Skin of body (tissue), 2 donors: ENCODE results near the gene GSTM4. TPM values are rescaled to one million over a fixed set of nuclear protein-coding genes. Genes with fewer than 3 reads are reported as not detected.
A peak's percentile ranks its signal among the peaks of the same experiment; 100 is the strongest.
"Not testable (repeated sequence)": the region's sequence is repeated elsewhere in the genome, so short reads cannot be mapped to it uniquely, and the experiment has no call there.

Experiments used
- DNase-seq: peaks from one replicate; lab custom pipeline; 2025; lab: John Stamatoyannopoulos, UW
- total RNA-seq: library from RNA; depleted of rRNA; stranded (reverse); fragments of >200 nt; gene quantifications from one replicate; pipeline ENCODE4 v1.2.3, GENCODE V29; 2014

The GSTM4 gene
- total RNA-seq, 1 donor from 2014 or later: 10.2 TPM

DNA sequence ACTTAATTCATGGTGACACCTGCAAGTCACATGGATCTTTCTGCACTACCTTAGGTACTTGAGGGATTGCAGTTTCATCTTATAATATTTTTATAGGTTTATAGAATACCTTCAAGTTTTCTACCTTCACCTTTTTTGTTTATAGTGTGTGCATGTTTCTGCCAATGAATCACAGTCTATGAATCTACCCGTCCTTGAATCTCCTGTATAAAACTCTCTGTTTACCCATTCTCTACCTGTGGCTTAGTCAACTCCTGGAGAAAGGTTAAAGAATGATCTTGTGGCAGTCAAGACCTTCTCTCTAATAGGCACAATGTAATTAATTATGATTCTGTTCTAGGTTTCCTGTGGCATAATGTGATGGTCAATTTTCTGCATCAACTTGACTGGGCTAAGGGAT is 8.8 kb downstream of the GSTM4 start:
- DNase-seq: no peak

DNA sequence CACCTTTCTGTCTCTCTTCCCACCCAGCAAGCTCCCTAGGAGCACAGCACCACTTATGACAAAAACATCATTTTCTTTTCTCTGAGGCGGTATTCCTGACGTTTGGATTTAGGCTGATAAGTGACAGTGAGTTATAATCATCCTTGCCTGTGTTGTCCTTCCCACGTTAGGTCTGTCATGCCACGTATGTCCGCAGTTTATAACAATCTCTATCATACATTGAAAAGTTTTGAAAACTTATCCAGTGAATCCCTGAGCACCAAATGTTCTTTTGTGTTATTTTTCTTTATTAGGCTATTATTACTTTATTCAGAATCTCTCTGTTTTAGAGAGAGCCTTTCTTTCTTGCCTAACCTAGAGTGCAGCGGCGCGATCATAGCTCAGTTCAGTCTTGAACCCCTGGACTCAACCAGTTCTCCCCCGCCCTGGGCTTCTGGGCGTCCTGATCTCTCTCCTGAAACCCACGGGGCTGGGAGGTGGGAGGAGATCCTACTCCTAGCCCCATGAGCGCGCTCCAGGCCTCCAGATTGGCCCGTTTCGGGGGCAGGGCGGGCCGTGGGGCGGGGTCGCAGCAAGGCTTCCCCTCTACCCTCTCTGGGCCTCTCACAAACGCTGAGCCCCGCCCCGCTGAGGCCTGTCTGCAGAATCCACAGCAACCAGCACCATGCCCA is 11.7 kb downstream of the GSTM4 start, which contains the start of gene GSTM2:
TSS of gene GSTM2 (plus strand) at position 606 of the 671 bp plus-strand sequence. CDS start at position 665, 59 bp downstream.
- DNase-seq: peak; percentile 82

DNA sequence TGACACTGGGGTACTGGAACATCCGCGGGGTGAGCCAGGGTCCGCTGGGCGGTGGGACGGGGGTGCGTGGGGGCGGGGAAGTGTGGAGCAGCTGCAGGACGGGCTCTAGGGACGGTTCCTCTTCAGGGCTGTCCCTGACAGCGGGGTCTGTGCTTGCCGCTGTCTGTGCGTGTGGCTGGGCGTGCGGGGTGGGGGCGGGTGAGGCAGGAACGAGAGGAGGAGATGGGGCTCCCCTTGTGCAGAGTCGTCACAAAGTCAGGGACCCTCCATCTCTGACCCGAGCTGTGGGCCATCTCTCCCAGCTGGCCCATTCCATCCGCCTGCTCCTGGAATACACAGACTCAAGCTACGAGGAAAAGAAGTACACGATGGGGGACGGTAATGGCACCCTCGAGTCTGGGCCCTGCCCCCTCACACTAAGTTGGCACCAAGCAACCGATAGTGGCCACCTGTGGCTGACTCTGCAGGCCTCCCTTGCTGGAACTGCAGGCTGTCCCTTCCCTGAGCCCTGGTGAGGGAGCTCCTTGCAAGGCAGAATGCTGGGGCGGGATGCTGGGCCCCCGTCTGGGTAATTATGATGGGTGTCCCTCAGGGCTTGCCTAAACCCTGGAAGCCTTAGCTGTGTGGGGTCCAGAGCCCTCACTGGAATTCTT is 12.3 kb downstream of the GSTM4 start:
- no peak for DNase-seq

DNA sequence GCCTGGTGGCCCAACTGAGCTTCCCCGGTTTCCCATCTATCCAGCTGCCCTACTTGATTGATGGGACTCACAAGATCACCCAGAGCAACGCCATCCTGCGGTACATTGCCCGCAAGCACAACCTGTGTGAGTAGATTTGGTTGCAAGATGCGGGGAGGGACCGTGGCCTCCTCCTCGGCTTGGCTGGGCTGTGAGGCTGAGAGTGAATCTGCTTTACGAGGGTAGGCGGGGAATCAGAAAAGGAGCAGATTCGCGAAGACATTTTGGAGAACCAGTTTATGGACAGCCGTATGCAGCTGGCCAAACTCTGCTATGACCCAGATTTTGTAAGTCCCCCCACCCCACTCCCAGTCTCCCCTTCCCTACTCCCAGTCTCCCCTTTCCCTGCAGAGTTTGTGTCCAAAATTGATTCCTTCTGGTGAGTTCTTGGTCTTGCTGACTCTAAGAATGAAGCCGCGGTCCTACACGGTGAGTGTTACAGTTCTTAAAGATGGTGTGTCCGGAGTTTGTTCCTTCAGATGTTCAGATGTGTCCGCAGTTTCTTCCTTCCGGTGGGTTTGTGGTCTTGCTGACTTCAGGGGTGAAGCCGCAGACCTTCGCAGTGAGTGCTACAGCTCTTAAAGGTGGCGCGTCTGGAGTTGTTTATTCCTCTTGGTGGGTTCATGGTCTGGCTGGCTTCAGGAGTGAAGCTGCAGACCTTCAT is 13.5 kb downstream of the GSTM4 start:
- DNase-seq: no peak

DNA sequence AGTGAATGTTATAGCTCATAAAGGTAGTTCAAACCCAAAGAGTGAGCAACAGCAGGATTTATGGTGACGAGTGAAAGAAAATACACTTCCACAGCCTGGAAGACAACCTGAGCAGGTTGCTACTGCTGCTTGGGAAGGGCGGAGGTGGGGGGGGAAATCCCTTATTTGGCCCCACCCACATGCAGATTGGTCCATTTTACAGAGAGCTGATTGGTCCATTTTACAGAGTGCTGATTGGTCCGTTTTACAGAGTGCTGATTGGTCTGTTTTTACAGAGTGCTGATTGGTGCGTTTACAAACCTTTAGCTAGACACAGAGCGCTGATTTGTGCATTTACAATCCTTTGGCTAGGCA is 14.0 kb downstream of the GSTM4 start:
- not testable (repeated sequence) for DNase-seq

DNA sequence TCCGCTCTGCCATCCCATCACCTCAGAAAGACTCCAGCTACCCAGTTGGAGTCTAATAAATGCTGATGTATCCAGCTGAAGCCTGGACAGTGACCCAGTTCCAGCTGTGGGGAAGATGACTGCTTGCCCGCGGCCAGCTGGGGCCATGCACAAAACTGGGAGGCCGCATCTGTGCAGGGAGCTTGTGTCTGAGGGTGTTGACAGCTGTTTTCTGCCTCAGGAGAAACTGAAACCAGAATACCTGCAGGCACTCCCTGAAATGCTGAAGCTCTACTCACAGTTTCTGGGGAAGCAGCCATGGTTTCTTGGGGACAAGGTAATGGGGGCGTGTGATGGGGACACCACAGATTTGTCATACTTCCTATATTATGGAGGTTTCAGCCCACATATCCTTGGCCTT is 15.2 kb downstream of the GSTM4 start:
- no peak for DNase-seq

DNA sequence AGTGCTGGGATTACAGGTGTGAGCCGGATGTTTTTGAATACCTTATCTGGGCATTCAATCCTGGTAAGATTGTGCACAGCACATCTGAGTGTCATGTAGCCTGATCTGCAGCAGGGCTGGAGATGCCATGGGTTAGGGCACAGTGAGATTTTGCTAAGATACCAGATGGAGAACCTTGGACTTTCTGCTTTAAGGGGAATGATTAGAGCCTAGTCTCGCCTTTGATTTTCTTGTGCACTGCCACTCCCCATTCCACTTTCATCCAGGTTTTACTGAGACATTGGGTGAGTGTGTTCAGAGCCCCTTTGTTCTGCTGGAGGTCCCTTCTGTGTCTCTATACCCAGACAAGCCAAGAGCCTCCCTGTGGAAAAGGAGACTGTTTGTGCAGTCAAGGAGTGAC is 18.0 kb downstream of the GSTM4 start:
- DNase-seq: not testable (repeated sequence)

DNA sequence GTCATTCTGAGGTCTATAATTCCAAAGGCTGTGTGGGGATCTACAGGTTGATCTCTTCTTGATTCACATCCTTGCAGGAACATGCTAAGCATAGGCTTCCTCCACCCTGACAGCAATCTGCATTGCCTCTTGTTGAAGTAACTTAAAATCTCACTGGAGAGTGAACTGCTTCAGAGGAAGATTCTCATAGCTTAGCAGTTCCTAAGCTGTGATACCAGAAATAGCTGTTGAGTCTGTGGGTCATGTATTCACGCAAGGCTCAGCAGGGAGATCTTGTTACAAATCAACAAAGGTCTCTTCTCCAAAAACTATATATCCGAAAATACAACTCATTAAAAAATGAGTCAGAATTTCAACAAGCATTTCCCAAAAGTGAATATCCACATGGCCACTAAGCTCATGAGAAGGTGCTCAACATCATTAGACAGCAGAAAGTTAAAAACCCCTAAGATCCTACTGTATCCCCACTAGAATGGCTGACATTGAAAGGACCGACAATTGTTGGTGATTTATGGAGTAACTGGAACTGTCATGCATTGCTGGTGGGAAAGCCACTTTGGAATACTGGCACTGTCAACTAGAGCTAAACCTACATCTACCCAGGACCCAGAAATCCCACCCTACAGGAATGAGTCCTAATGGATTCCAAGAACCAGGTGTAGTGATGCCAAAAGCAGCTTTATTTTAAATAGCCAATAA is 20.9 kb downstream of the GSTM4 start:
- not testable (repeated sequence) for DNase-seq

DNA sequence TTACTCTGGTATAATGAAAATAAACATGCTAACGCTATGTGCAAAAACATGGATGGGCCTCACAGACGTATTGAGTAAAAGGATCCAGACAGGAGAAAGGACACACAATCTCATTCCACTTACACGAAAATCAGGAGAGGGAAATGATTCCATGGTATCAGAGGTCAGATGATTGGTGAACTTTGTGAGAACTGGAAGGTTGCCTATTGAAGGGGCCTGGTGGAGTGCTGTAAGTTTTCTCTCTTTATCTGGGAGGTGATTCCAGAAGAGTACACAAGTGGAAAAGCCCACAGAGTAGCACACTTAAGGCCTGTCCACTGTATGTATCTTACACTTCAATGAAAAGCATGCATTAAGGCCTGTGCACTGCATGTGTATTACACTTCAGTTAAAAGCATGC is 21.6 kb downstream of the GSTM4 start:
- no peak for DNase-seq

DNA sequence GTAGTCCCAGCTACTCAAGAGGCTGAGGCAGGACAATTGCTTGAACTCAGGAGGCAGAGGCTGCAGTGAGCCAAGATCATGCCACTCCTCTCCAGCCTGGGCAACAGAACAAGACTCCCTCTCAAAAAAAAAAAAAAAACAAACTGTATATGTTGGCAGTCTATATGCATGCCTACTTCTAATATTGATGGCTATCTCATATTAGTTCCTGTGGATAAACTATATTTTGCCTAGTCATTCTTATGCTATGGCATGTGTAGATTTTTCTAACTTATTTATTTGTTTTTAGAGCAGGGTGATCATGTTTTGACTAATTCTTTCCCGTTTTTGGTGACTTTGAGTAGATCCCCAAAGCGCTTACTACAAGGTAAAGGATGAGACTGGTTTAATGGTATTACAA is 22.7 kb downstream of the GSTM4 start:
- not testable (repeated sequence) for DNase-seq

DNA sequence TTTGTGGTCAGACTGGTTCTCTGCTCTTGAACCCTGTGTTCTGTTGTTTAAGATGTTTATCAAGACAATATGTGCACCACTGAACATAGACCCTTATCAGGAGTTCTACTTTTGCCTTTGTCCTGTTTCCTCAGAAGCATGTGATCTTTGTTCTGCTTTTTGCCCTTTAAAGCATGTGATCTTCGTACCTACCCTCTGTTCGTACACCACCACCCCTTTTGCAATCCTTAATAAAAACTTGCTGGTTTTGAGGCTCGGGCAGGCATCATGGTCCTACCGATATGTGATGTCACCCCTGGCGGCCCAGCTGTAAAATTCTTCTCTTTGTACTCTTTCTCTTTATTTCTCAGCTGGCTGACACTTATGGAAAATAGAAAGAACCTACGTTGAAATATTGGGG is 28.9 kb downstream of the GSTM4 start:
- DNase-seq: not testable (repeated sequence)

DNA sequence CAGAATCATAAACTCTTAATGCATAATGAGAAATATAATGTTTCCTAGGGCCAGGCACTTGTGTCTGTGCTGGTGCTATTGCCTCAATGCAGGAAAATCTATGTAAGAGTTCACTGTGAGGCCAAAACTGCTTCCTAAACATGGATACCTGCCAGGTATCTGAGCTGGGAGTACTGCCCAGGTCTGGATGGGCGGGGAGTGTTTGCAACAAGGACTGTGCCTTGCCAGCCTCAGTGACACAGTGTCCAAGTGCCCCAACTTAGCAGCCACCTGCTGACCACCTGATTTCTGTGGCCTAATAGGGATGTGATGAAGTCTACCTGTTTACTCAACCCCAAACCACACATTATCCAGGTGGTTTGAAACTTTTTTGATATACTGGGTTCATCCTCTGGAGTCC is 29.5 kb downstream of the GSTM4 start:
- not testable (repeated sequence) for DNase-seq

DNA sequence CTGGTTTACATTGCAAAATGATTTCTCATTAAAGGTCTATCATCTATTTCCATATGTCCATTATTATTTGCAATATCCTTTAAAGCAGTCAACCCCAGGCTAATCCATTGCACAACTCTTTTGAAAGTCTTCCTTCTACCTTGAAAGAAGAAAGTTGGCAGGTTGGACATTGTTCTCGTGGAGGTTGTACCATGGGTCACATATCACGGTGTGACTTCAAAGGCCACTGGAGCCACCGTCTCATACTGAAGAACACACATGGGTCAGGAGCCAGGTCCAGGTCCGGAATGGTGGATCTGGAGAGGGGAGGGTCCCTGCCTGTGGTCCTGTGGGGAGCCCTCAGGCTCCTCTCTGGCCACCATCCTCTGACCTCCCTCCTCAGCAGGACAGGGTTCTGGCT is 30.0 kb downstream of the GSTM4 start:
- DNase-seq: not testable (repeated sequence)

DNA sequence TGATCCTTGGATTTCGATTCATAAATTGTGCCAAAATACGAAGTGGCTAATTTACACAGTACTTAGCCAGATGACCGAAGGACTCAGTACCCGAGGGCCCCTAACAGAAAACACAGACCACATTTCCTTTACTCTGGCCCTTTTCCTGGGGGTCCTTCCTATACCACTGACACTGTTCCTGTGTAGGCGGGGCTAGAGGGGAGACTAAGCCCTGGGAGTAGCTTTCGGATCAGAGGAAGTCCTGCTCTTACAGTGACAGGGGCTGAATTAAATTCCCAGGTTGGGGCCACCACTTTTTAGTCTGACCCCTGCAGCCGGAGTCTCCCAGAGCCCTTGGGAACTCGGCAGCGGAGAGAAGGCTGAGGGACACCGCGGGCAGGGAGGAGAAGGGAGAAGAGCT is 31.2 kb downstream of the GSTM4 start:
- not testable (repeated sequence) for DNase-seq

DNA sequence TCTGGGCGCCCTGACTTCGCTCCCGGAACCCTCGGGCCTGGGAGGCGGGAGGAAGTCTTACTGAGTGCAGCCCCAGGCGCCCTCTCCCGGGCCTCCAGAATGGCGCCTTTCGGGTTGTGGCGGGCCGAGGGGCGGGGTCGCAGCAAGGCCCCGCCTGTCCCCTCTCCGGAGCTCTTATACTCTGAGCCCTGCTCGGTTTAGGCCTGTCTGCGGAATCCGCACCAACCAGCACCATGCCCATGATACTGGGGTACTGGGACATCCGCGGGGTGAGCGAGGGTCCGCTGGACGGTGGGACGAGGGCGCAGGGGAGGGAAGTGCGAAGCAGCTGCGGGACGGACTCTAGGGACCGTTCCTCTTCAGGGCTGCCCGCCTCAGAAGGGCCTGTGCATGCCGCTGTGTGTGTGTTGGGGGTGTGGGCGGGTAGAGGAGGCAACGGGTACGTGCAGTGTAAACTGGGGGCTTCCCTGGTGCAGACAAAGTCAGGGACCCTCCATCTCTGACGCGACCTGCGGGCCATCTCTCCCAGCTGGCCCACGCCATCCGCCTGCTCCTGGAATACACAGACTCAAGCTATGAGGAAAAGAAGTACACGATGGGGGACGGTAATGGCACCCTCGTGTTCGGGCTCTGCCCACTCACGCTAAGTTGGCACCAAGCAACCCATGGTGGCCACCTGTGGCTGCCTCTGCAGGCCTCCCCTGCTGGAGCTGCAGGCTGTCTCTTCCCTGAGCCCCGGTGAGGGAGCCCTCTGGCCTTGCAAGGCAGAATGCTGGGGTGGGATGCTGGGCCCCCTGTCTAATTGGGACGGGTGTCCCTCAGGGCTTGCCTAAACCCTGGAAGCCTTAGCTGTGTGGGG is 32.0 kb downstream of the GSTM4 start, which contains the start of gene GSTM1:
TSS of gene GSTM1 (plus strand) at position 177 of the 859 bp plus-strand sequence. CDS start at position 234, 57 bp downstream.
- DNase-seq: no peak

DNA sequence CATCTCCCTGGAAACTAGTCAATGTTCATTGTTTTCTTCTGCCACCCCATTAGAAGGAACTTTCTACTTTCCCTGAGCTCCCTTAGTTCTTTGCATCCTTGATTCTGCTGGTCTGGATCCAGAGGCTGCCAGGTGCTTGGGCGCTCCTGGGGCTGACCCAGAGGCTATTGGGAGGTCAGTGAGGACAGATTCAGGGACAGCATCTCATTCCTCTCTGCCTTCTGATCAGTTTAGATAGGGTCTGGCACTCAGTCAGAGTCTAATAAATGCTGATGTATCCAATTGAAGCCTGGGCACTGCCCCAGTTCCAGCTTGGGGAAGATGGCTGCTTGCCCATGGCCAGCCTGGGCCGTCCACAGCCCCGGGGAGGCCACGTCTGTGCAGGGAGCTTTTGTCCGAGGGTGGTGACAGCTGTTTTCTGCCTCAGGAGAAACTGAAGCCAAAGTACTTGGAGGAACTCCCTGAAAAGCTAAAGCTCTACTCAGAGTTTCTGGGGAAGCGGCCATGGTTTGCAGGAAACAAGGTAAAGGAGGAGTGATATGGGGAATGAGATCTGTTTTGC is 34.0 kb downstream of the GSTM4 start:
- DNase-seq: no peak

DNA sequence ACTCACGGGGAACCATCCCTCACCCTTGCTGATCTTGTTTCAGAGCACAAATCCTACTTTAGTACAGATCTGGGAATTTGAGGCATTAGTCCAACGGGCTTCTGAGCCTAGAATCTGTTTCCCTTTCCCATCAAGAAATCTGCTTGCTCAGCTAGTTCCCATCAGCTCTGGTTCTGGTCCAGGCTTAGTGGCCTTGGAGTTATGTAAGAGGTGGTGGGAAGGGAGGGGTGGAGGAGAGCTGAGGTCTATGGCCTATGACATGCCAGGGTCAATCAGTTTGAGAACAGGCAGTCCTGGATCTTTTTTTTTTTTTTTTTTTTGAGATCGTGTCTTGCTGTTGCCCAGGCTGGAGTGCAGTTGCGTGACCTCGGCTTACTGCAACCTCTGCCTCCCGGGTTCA is 35.9 kb downstream of the GSTM4 start:
- no peak for DNase-seq

DNA sequence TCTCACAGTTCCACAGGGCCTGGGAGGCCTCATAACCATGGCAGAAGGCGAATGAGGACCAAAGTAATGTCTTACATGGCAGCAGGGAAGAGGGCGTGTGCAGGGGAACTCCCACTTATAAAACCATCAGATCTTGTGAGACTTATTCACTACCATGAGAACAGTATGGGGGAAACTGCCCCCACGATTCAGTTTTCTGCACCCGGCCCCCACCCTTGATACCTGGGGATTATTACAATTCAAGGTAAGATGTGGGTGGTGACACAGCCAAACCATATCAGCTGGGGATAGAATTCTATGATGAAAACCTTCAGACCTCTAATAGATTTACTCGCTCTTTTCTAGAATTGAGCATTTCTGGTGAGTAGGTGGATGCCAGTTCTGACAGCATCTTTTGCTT is 38.5 kb downstream of the GSTM4 start:
- not testable (repeated sequence) for DNase-seq

DNA sequence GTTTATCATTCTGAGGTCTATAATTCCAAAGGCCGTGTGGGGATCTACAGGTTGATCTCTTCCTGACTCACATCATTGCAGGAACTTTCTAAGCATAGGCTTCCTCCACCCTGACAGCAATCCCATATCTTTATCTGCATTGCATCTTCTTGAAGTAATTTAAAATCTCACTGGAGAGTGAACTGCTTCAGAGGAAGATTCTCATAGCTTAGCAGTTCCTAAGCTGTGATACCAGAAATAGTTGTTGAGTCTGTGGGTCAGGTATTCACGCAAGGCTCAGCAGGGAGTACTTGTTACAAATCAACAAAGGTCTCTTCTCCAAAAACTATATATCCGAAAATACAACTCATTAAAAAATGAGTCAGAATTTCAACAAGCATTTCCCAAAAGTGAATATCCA is 39.2 kb downstream of the GSTM4 start:
- DNase-seq: not testable (repeated sequence)

DNA sequence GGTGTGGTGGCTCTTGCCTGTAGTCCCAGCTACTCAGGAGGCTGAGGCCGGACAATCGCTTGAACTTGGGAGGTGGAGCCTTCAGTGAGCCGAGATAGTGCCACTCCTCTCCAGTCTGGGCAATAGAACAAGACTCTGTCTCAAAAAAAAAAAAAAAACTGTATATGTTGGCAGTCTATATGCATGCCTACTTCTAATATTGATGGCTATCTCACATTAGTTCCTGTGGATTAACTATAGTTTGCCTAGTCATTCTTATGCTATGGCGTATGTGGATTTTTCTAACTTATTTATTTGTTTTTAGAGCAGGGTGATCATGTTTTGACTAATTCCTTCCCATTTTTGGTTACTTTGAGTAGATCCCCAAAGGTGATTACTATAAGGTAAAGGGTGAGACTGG is 41.2 kb downstream of the GSTM4 start:
- DNase-seq: no peak
